Stimulated activated naive B cell treated with anti-CD40 and anti-IgM and Interleukin-4, amounts not matched to agents 10 μg/mL and 1 μg/mL and 100 μg/mL, for 72 hours (primary cell): ENCODE data around the gene TKTL1.
A peak's percentile ranks its signal among the peaks of the same experiment; 100 is the strongest.
"Not testable (repeated sequence)": the region's sequence is repeated elsewhere in the genome, so short reads cannot be mapped to it uniquely, and the experiment has no call there.

Experiments used
- ATAC-seq, 2 donors: fragments of 150-1000 bp; cut with Tn5 transposase; replicated peaks; 2 replicates each; pipeline ENCODE4 v1.10.0; 2021; ENCODE audit warnings: moderate library complexity in 1 of 2
- DNase-seq: peaks from one replicate; pipeline ENCODE4 v3.0.0; 2021
- H3K27ac Mint-ChIP-seq: one replicate; pipeline ENCODE4 v1.8.0; 2022; ENCODE audit warnings: mild to moderate bottlenecking, mixed read lengths
- H3K27me3 Mint-ChIP-seq, 2 donors: one replicate each; pipeline ENCODE4 v1.8.0; 2022; ENCODE audit warnings: mixed read lengths in 2 of 2
- H3K36me3 Mint-ChIP-seq, 2 donors: one replicate each; pipeline ENCODE4 v1.8.0; 2022; ENCODE audit warnings: mixed read lengths in 2 of 2, mild to moderate bottlenecking in 1 of 2
- H3K4me1 Mint-ChIP-seq, 2 donors: one replicate each; pipeline ENCODE4 v1.8.0; 2022; ENCODE audit warnings: mixed read lengths in 2 of 2, mild to moderate bottlenecking in 1 of 2
- H3K4me3 Mint-ChIP-seq, 2 donors: one replicate each; pipeline ENCODE4 v1.8.0; 2022; ENCODE audit warnings: mild to moderate bottlenecking in 2 of 2, mixed read lengths in 2 of 2, moderate library complexity in 1 of 2
- H3K9me3 Mint-ChIP-seq, 2 donors: one replicate each; pipeline ENCODE4 v1.8.0; 2022; ENCODE audit warnings: mixed read lengths in 2 of 2, mild to moderate bottlenecking in 1 of 2

Gene TKTL1, protein sequence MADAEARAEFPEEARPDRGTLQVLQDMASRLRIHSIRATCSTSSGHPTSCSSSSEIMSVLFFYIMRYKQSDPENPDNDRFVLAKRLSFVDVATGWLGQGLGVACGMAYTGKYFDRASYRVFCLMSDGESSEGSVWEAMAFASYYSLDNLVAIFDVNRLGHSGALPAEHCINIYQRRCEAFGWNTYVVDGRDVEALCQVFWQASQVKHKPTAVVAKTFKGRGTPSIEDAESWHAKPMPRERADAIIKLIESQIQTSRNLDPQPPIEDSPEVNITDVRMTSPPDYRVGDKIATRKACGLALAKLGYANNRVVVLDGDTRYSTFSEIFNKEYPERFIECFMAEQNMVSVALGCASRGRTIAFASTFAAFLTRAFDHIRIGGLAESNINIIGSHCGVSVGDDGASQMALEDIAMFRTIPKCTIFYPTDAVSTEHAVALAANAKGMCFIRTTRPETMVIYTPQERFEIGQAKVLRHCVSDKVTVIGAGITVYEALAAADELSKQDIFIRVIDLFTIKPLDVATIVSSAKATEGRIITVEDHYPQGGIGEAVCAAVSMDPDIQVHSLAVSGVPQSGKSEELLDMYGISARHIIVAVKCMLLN

DNA sequence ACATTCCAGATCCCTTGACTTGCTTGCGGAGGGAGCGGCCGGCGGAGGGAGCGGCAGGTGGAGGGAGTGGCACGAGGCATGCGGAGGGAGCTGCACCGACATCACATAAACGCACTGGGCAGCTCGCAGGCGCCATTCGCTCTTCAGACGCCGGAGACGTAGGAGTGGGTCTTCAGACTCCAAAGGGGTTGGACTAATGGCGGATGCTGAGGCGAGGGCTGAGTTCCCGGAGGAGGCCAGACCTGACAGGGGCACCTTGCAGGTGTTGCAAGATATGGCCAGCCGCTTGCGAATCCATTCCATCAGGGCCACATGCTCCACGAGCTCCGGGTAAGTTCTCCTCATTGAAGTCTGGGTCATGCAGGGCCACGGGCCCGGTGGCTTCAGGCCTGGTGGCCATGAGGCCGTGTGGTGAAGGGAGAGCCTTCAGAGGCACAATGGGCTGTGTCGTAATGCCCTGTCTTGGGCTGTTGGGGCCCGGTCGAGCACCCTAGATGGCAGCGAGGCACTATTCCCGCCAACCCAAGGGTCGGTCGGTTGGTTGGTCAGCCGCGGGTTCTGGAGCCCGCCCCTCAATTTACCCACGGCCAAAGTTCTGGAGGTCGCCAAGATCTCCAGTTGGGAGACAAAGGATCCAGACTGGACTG is at the start of gene TKTL1:
Gene TKTL1, plus strand, starts transcription at position 132 of the 647 bp plus-strand sequence. Its CDS starts 65 bp downstream, at position 197.
- Mint-ChIP-seq H3K9me3 (peaks cover 0 to 6% of the 10 kb centered on the region in 2 donors), H3K4me1 (peaks cover 13 to 18% of the 10 kb centered on the region in 2 donors), H3K36me3 (no peaks in the 10 kb centered on the region), H3K27me3 (no peaks in the 10 kb centered on the region), H3K27ac (no peak within 1 kb of the TSS), H3K4me3 (no peak within 1 kb of the TSS)
- ATAC-seq: no peak
- no peak for DNase-seq

DNA sequence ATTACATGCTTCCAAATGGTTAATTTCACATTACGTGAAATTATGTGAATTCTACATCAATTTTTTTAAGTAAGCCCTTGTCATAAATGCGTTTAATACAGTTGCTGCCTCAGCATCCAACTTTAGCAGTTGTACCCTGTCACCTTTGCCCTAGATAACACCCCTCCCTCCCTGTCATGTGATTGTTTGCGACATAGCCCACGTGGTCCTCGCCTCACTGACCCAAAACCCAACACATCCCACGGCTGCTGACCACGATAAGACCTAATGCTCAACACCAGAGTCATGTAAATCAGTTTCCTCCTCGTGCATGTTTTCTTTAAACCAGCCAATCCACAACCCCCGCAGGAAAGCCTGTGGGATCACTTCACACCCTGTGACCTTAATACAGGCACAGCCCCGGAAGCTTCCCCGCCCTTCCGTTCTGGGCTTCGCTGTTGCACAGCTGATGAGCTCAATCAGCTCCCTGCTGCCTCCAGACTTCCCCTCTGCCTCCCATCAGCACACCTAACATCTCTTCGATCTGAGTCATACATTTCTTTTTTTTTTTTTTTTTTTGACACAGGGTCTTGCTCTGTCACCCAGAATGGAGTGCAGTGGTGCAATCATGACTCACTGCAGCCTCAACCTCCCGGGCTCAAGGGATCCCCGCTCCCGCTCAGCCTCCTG is 48.1 kb upstream of the TKTL1 start:
- H3K27me3 Mint-ChIP-seq, H3K4me3 Mint-ChIP-seq, H3K36me3 Mint-ChIP-seq, DNase-seq, H3K9me3 Mint-ChIP-seq, H3K4me1 Mint-ChIP-seq: not testable (repeated sequence)
- ATAC-seq: peak; percentile 98
- H3K27ac Mint-ChIP-seq: peak overlapping the region; percentile 59

DNA sequence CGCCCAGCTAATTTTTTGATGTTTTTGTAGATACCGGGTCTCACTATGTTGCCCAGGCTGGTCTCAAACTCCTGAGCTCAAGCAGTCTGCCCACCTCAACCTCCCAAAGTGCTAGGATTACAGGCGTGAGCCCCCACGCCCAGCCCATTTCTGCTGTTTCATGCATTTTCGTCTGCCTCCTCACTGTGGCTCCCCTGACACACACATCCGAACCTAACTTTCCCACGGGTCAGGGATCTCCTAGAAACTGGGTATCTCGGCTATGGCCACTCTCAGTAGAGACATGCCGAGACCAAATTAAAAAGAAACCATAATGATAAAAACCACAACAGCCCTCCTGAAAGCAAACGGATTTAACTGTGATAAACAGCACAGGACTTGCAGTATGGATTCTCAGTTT is 47.5 kb upstream of the TKTL1 start:
- not testable (repeated sequence) for H3K4me1 Mint-ChIP-seq, H3K27me3 Mint-ChIP-seq, H3K36me3 Mint-ChIP-seq, H3K4me3 Mint-ChIP-seq, DNase-seq, H3K27ac Mint-ChIP-seq, H3K9me3 Mint-ChIP-seq, ATAC-seq

DNA sequence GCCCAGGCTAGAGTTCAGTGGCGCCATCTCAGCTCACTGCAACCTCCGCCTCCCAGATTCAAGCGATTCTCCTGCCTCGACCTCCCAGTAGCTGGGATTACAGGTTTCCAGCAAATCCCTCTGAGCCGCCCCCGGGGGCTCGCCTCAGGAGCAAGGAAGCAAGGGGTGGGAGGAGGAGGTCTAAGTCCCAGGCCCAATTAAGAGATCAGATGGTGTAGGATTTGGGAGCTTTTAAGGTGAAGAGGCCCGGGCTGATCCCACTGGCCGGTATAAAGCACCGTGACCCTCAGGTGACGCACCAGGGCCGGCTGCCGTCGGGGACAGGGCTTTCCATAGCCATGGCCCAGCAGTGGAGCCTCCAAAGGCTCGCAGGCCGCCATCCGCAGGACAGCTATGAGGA is 38.3 kb upstream of the TKTL1 start, which contains the start of gene OPN1MW3:
Gene OPN1MW3, plus strand, starts transcription at position 301 of the 400 bp plus-strand sequence. Its CDS starts 38 bp downstream, at position 339.
- H3K36me3 Mint-ChIP-seq, H3K9me3 Mint-ChIP-seq, H3K4me1 Mint-ChIP-seq, H3K27ac Mint-ChIP-seq, H3K4me3 Mint-ChIP-seq, DNase-seq, ATAC-seq, H3K27me3 Mint-ChIP-seq: not testable (repeated sequence)

DNA sequence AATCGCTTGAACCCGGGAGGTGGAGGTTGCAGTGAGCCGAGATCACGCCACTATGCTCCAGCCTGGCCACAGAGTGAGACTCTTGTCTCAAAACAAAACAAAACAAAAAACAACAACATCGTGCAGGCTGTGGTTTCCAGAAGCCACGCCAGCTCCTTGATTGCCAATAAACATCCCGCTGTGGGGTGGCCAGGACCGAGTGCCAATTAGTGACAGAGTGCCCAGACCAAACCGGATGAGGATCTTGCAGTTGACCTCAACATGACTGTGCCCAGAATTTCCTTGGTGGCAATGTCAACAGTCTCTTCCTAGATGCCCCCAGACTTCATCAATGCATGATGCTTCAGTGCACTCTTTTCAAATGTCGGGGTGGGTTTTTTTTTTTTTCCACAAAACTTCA is 36.9 kb upstream of the TKTL1 start:
- H3K9me3 Mint-ChIP-seq, DNase-seq, H3K27ac Mint-ChIP-seq, H3K4me1 Mint-ChIP-seq, H3K4me3 Mint-ChIP-seq, ATAC-seq, H3K36me3 Mint-ChIP-seq, H3K27me3 Mint-ChIP-seq: not testable (repeated sequence)

DNA sequence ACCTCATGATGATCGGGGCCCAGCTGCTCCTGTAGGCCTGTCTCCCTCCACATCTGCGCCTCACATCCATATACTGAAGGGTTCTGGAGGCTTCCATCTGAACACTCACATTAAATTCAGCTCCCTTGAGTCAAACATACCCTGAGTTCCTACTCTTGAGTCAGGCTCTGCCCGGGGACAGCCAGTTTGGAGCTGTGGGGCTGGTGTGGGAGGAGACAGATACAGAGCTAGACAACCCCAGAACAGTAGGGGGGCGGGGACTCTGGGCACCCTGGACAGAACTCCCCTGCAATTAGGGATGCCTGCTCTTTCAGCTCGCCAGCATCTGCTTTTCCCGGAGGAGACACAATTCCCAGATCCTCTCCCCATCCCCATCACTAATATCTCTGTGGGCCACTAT is 32.5 kb upstream of the TKTL1 start:
- H3K27me3 Mint-ChIP-seq, H3K4me1 Mint-ChIP-seq, DNase-seq, H3K36me3 Mint-ChIP-seq, H3K9me3 Mint-ChIP-seq, H3K27ac Mint-ChIP-seq, H3K4me3 Mint-ChIP-seq, ATAC-seq: not testable (repeated sequence)

DNA sequence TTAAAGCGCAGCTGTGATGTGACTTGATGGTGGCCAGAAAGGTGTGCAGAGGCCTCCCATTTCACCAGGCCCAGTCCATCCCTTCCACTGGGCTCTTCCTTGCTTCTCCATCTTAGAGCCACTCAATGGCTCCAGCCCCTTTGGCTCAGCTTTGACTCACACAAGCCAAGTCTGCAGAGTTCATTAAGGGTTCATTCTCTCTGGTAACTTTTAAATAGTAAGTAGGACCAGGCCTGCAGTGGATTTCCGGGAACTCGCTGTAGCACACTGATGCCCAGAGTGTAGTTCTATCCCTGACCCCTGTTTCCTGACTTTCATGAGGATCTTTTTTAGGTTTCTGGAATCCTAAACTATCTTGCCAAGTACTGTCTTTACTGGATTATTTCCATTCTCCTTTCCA is 26.4 kb upstream of the TKTL1 start:
- not testable (repeated sequence) for H3K4me3 Mint-ChIP-seq

DNA sequence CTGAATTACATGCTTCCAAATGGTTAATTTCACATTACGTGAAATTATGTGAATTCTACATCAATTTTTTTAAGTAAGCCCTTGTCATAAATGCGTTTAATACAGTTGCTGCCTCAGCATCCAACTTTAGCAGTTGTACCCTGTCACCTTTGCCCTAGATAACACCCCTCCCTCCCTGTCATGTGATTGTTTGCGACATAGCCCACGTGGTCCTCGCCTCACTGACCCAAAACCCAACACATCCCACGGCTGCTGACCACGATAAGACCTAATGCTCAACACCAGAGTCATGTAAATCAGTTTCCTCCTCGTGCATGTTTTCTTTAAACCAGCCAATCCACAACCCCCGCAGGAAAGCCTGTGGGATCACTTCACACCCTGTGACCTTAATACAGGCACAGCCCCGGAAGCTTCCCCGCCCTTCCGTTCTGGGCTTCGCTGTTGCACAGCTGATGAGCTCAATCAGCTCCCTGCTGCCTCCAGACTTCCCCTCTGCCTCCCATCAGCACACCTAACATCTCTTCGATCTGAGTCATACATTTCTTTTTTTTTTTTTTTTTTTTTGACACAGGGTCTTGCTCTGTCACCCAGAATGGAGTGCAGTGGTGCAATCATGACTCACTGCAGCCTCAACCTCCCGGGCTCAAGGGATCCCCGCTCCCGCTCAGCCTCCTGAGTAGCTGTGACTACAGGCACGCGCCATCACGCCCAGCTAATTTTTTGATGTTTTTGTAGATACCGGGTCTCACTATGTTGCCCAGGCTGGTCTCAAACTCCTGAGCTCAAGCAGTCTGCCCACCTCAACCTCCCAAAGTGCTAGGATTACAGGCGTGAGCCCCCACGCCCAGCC is 10.9 kb upstream of the TKTL1 start:
- not testable (repeated sequence) for H3K4me1 Mint-ChIP-seq, H3K36me3 Mint-ChIP-seq, H3K4me3 Mint-ChIP-seq, H3K27ac Mint-ChIP-seq, DNase-seq, H3K9me3 Mint-ChIP-seq, H3K27me3 Mint-ChIP-seq
- peak; percentile 97 to 98 for ATAC-seq

More for the DNA sequence above, 26.4 kb upstream of the TKTL1 start:
- not testable (repeated sequence) for H3K27me3 Mint-ChIP-seq, H3K27ac Mint-ChIP-seq, ATAC-seq, DNase-seq, H3K4me1 Mint-ChIP-seq, H3K9me3 Mint-ChIP-seq, H3K36me3 Mint-ChIP-seq

DNA sequence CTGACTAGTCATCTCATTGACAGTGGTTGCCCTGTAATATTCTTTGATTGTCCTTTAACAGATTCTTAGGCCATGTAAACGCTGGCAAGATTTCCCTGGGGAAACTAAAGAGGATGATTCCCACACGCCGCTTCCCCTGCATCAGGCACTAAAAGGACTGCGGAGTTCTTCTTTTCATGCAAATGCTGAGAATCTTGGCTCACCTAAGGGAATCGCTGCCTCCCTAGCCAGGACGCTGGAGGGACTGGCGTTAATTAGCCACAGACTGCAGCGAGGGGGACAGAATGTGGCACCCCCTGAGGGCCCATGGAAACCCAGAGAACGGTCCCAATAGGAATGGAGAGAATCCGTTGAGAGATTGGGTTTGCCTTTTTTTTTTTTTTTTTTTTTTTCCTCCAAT is 9.2 kb upstream of the TKTL1 start:
- H3K4me3 Mint-ChIP-seq, H3K36me3 Mint-ChIP-seq, DNase-seq, H3K27ac Mint-ChIP-seq, H3K27me3 Mint-ChIP-seq, ATAC-seq, H3K4me1 Mint-ChIP-seq, H3K9me3 Mint-ChIP-seq: not testable (repeated sequence)

DNA sequence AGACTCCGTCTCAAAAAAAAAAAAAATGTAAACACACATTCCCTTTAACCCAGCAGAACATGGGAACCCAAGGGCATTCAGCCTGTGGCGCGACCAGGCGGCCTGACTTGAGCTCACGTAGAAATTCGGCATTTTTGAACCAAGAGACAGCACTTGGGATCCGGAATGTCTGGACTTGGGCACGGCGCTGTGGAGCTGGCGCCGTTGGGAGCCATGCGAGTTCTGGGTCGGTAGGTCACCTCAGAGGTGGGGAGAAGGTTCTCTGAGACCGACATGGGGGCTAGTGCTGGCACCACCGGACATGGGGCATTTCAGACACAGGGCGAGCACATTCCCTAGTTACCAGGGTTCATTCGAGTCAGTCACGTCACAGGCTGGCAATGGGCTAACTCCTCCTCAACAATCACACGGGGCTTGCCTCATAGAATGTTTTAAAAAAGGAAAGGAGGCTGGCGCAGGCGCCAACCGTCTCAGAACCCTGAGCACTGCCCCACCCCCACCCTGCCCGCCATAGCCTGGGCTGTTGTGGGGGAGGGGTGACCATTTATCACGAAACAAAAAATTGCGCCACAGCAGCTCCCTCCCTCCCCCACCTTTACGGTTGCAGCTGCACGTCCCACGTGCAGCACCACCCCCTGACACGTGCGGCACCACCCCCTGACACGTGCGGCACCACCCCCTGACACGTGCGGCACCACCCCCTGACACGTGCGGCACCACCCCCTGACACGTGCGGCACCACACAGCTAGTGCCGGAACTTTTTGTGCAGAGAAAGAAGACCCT is 612 bp upstream of the TKTL1 start, which contains the start of gene TEX28:
Gene TEX28, minus strand, starts transcription at position 334 of the 784 bp plus-strand sequence. CDS start 3,007 bp downstream, outside the sequence.
- no peak within 1 kb of the TSS for H3K4me3 Mint-ChIP-seq
- H3K9me3 Mint-ChIP-seq: peaks cover 0 to 6% of the 10 kb centered on the region in 2 donors
- no peaks in the 10 kb centered on the region for H3K36me3 Mint-ChIP-seq
- ATAC-seq: no peak
- H3K27me3 Mint-ChIP-seq: no peaks in the 10 kb centered on the region
- peaks cover 12 to 18% of the 10 kb centered on the region in 2 donors for H3K4me1 Mint-ChIP-seq
- DNase-seq: no peak
- no peak within 1 kb of the TSS for H3K27ac Mint-ChIP-seq

DNA sequence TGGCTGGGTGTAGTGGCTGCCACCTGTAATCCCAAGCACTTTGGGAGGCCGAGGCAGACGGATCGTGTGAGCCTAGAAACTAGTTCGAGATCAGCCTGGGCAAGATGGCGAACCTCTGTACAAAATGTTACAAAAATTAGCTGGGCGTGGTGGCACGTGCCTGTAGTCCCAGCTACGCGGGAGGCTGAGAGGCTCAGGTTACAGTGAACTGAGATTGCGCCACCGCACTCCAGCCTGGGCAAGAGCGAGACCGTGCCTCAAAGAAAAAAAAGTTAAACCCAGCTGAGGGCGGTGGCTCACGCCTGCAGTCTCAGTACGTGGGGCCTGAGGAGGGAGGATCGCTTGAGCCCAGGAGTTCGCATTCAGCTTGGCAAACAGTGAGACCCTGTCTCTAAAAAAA is 1.1 kb downstream of the TKTL1 start:
- no peak for ATAC-seq
- no peak overlapping the region for H3K4me3 Mint-ChIP-seq
- peaks cover 13 to 18% of the 10 kb centered on the region in 2 donors for H3K4me1 Mint-ChIP-seq
- no peaks in the 10 kb centered on the region for H3K27me3 Mint-ChIP-seq
- H3K9me3 Mint-ChIP-seq: peaks cover 0 to 6% of the 10 kb centered on the region in 2 donors
- H3K36me3 Mint-ChIP-seq: no peaks in the 10 kb centered on the region
- DNase-seq: no peak
- no peak overlapping the region for H3K27ac Mint-ChIP-seq

DNA sequence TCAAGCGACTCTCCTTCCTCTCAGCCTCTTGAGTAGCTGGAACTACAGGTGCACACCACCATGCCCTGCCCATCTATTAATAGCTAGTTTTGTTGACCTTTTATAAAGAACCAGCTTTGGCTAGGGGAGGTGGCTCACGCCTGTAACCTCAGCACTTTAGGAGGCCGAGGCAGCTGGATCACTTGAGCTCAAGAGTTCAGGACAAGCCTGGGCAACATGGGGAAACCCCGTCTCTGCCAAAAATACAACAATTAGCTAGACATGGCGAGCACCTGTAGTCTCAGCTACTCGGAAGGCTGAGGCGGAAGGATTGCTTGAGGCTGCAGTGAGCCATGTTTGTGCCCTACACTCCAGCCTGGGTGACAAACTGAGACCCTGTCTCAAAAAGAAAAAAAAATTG is 2.7 kb downstream of the TKTL1 start:
- no peaks in the 10 kb centered on the region for H3K27me3 Mint-ChIP-seq
- DNase-seq: peak; percentile 55
- H3K27ac Mint-ChIP-seq: peak overlapping the region; percentile 82
- H3K36me3 Mint-ChIP-seq: no peaks in the 10 kb centered on the region
- H3K9me3 Mint-ChIP-seq: peaks cover 0 to 6% of the 10 kb centered on the region in 2 donors
- peaks cover 13 to 19% of the 10 kb centered on the region in 2 donors for H3K4me1 Mint-ChIP-seq
- peak overlapping the region in 1 of 2 donors; percentile 25 for H3K4me3 Mint-ChIP-seq
- peak; percentile 96 for ATAC-seq

DNA sequence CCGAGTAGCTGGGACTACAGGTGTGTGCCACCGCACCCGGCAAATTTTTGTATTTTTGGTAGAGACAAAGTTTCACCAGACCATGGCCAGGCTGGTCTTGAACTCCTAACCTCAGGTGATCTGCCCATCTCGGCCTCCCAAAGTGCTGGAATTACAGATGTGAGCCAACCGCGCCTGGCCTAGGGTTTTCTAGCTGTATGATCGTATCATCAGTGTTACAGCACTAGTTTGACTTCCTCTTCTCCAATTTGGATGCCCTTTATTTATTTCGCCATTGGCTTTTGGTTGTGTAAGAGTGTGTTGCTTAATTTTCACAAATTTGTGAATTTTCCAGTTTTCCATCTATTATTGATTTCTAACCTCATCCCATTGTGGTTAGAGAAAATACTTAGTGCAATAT is 5.2 kb downstream of the TKTL1 start:
- Mint-ChIP-seq H3K4me3 (no peak overlapping the region), H3K4me1 (peaks cover 25 to 36% of the 10 kb centered on the region in 2 donors), H3K27me3 (no peaks in the 10 kb centered on the region), H3K9me3 (peaks cover 2 to 3% of the 10 kb centered on the region in 2 donors), H3K36me3 (no peaks in the 10 kb centered on the region), H3K27ac (no peak overlapping the region)
- ATAC-seq (no peak), DNase-seq (no peak)
